ENCODE measurements around the gene DOCK11. TPM values are rescaled to one million over a fixed set of nuclear protein-coding genes. Genes with fewer than 3 reads are reported as not detected.

Gene DOCK11
- polyA plus RNA-seq, 10 donors: 16.8 to 31.9 (median 26.0) TPM

GRCh38 chrX:118626346-118626745 is 130.7 kb downstream of the DOCK11 start:
- DNase-seq: no peak

GRCh38 chrX:118627084-118627758 is 131.6 kb downstream of the DOCK11 start:
- DNase-seq: no peak

GRCh38 chrX:118630848-118631247 is 135.2 kb downstream of the DOCK11 start:
- DNase-seq: no peak

GRCh38 chrX:118631586-118631985 is 136.0 kb downstream of the DOCK11 start:
- DNase-seq: no peak

GRCh38 chrX:118632862-118633261 is 137.2 kb downstream of the DOCK11 start:
- DNase-seq: no peak

- DNase-seq: no peak
Measured at GRCh38 chrX:118633530-118633929, 137.9 kb downstream of the DOCK11 start.

- DNase-seq: no peak
Measured at GRCh38 chrX:118634336-118634735, 138.7 kb downstream of the DOCK11 start.

- no peak for DNase-seq
Measured at GRCh38 chrX:118637997-118638396, 142.4 kb downstream of the DOCK11 start.

GRCh38 chrX:118644378-118644777 is 148.8 kb downstream of the DOCK11 start:
- peak in 1 of 3 donors; percentile 29 for DNase-seq

GRCh38 chrX:118652717-118653116 is 157.1 kb downstream of the DOCK11 start:
- DNase-seq: no peak

GRCh38 chrX:118654331-118654730 is 158.7 kb downstream of the DOCK11 start:
- DNase-seq: no peak

- DNase-seq: no peak
Measured at GRCh38 chrX:118655561-118656246, 160.1 kb downstream of the DOCK11 start.

GRCh38 chrX:118657413-118657812 is 161.8 kb downstream of the DOCK11 start:
- no peak for DNase-seq

- no peak for DNase-seq
Measured at GRCh38 chrX:118660085-118660484, 164.5 kb downstream of the DOCK11 start.

- DNase-seq: no peak
Measured at GRCh38 chrX:118665204-118665603, 169.6 kb downstream of the DOCK11 start.

GRCh38 chrX:118666521-118666920 is 170.9 kb downstream of the DOCK11 start:
- DNase-seq: no peak

GRCh38 chrX:118669435-118669834 is 173.8 kb downstream of the DOCK11 start:
- no peak for DNase-seq

GRCh38 chrX:118675326-118675965 is 179.8 kb downstream of the DOCK11 start:
- DNase-seq: no peak

GRCh38 chrX:118675966-118676349 is 180.3 kb downstream of the DOCK11 start:
- DNase-seq: no peak

GRCh38 chrX:118677318-118677717 is 181.7 kb downstream of the DOCK11 start:
- DNase-seq: no peak

GRCh38 chrX:118679290-118679689 is 183.7 kb downstream of the DOCK11 start:
- DNase-seq: no peak

GRCh38 chrX:118682258-118683014 is 186.8 kb downstream of the DOCK11 start:
- DNase-seq: no peak
